ENCODE results near the gene SLC38A11. TPM values are rescaled to one million over a fixed set of nuclear protein-coding genes. Genes with fewer than 3 reads are reported as not detected.

Gene SLC38A11
- total and polyA plus RNA-seq, 2 of the 8 experiments (the other 6 are each of a cell fraction or from before 2014, with no cell fraction given), result not detected

GRCh38 chr2:164947281-164947680 is 8.0 kb downstream of the SLC38A11 start (continued):
- TF ChIP-seq ZNF274 (IDR thresholded peaks at IDR 0.05; ENCODE audit: borderline replicate concordance, extremely low read depth, low read length) (no peak), TBP (IDR thresholded peaks at IDR 0.05; ENCODE audit: low read depth, low read length) (no peak), RBBP5 (IDR thresholded peaks at IDR 0.05; ENCODE audit: borderline replicate concordance, low read depth, low read length) (no peak), SIRT6 (IDR thresholded peaks at IDR 0.05; ENCODE audit: low read length) (no peak)

All from H1 (cell line).